Activated effector memory CD4-positive, alpha-beta T cell treated with anti-CD3 and anti-CD28 coated beads, Interleukin-2, amount 50 U/mL, for 16 hours (primary cell): Measurements from ENCODE around the gene BMP7.

Source experiments
- DNase-seq: peaks from one replicate; pipeline ENCODE4 v3.0.0-alpha.2; 2020

Gene BMP7

GRCh38 chr20:57139342-57140093 lies 126.9 kb downstream of the BMP7 start:
- no peak for DNase-seq

GRCh38 chr20:57138198-57138995 lies 128.0 kb downstream of the BMP7 start:
- DNase-seq: no peak

- DNase-seq: no peak
These were observed 128.8 kb downstream of the BMP7 start for GRCh38 chr20:57137676-57138075.

- DNase-seq: no peak
These were observed 129.7 kb downstream of the BMP7 start for GRCh38 chr20:57136734-57137133.

GRCh38 chr20:57135875-57136274 lies 130.6 kb downstream of the BMP7 start:
- no peak for DNase-seq

GRCh38 chr20:57134804-57135203 lies 131.6 kb downstream of the BMP7 start:
- DNase-seq: no peak

- no peak for DNase-seq
These were observed 132.4 kb downstream of the BMP7 start for GRCh38 chr20:57133926-57134650.

- no peak for DNase-seq
These were observed 134.6 kb downstream of the BMP7 start for GRCh38 chr20:57131601-57132391.

- DNase-seq: no peak
These were observed 135.4 kb downstream of the BMP7 start for GRCh38 chr20:57131077-57131476.

- no peak for DNase-seq
These were observed 136.2 kb downstream of the BMP7 start for GRCh38 chr20:57130160-57130772.

- no peak for DNase-seq
These were observed 137.1 kb downstream of the BMP7 start for GRCh38 chr20:57129303-57129702.

GRCh38 chr20:57128044-57128757 lies 138.2 kb downstream of the BMP7 start:
- no peak for DNase-seq

- DNase-seq: no peak
These were observed 139.9 kb downstream of the BMP7 start for GRCh38 chr20:57126481-57127092.

GRCh38 chr20:57124800-57125517 lies 141.5 kb downstream of the BMP7 start:
- DNase-seq: no peak

- no peak for DNase-seq
These were observed 142.1 kb downstream of the BMP7 start for GRCh38 chr20:57124366-57124765.

- DNase-seq: no peak
These were observed 142.9 kb downstream of the BMP7 start for GRCh38 chr20:57123504-57123903.

GRCh38 chr20:57122536-57123489 lies 143.6 kb downstream of the BMP7 start:
- no peak for DNase-seq

- no peak for DNase-seq
These were observed 147.5 kb downstream of the BMP7 start for GRCh38 chr20:57118964-57119363.
